Sigmoid colon (tissue), 7 donors: ENCODE measurements around the gene TAP1. TPM values are rescaled to one million over a fixed set of nuclear protein-coding genes. Genes with fewer than 3 reads are reported as not detected.
A peak's percentile ranks its signal among the peaks of the same experiment; 100 is the strongest.

Experiments used
- DNase-seq: peaks from one replicate; pipeline ENCODE4 v3.0.0-alpha.2; 2019
- H3K27ac ChIP-seq, 4 donors: fragments of 200-600 bp; sonication (generic); one replicate each; pipeline ENCODE4 v1.5.1; 2016 to 2019; ENCODE audit warnings: mild to moderate bottlenecking in 1 of 4
- H3K27me3 ChIP-seq, 3 donors: fragments of 200-600 bp; sonication (generic); one replicate each; pipeline ENCODE4 v1.5.1; 2019; ENCODE audit warnings: mild to moderate bottlenecking in 1 of 3
- H3K36me3 ChIP-seq, 4 donors: fragments of 200-600 bp; sonication (generic); one replicate each; pipeline ENCODE4 v1.5.1; 2016 to 2019
- H3K4me1 ChIP-seq, 4 donors: fragments of 200-600 bp; sonication (generic); one replicate each; pipeline ENCODE4 v1.5.1; 2017 to 2019
- H3K4me3 ChIP-seq, 4 donors: fragments of 200-600 bp; sonication (generic); one replicate each; pipeline ENCODE4 v1.5.1; 2017 to 2019; ENCODE audit warnings: mild to moderate bottlenecking in 2 of 4, moderate library complexity in 1 of 4
- H3K9me3 ChIP-seq, 4 donors: fragments of 200-600 bp in 3 of 4; sonication (generic) in 3 of 4; one replicate each; pipeline versions ENCODE4 v1.5.1 to v1.6.1; 2013 to 2019
- CTCF ChIP-seq, 4 experiments: fragments of 450-650 bp in 3 of 4; fragments of 200-600 bp in 1 of 4; IDR thresholded peaks; one replicate each; pipeline ENCODE4 v1.5.1; 2016 to 2019; ENCODE audit warnings: antibody characterized with exemption in 4 of 4, mild to moderate bottlenecking in 3 of 4, moderate library complexity in 2 of 4
- EP300 ChIP-seq, 4 donors: sonication (generic); formaldehyde crosslinking; IDR thresholded peaks; one replicate each; pipeline ENCODE4 v1.6.1; 2017; ENCODE audit warnings: antibody characterized with exemption in 4 of 4
- POLR2A ChIP-seq, 2 donors: fragments of 450-650 bp; IDR thresholded peaks; one replicate each; pipeline ENCODE4 v1.6.1; 2016; ENCODE audit warnings: antibody characterized with exemption in 2 of 2, mild to moderate bottlenecking in 2 of 2, moderate library complexity in 2 of 2
- POLR2AphosphoS5 ChIP-seq, 4 donors: sonication (generic); formaldehyde crosslinking; IDR thresholded peaks; one replicate each; pipeline ENCODE4 v1.6.1; 2017; ENCODE audit warnings: antibody characterized with exemption in 4 of 4
- WGBS, 2 donors: extraction: QIAGEN DNeasy Blood & Tissue Kit; methylation state at CpG; one replicate each; pipeline ENCODE4 v1.1.7; 2013; 5-methylcytosine and 5-hydroxymethylcytosine counted together
- intact Hi-C: fragments of 100-400 bp; cut with DNase I; formaldehyde crosslinking; loops from one replicate; pipeline ENCODE4 v1.15.1; 2023
- polyA plus RNA-seq, 3 donors: library from polyadenylated mRNA; stranded (reverse); fragments of 200-250 nt; gene quantifications; one replicate each; pipeline ENCODE4 v1.2.3, GENCODE V29; 2013
- total RNA-seq, 4 donors: library from RNA; depleted of rRNA; stranded (reverse); fragments of >200 nt; gene quantifications; one replicate each; pipeline ENCODE4 v1.1.0, GENCODE V29; 2016
- donor health status: healthy with polysubstance abuse.
- donor health status: Bipolar disorder and iron deficiency.
- donor health status: healthy.

The TAP1 gene
- total RNA-seq = 10 to 100 TPM; 22.5 to 35.0 (median 24.6) TPM
- 100 to 1,000 TPM in 1 of 3 donors, 10 to 100 TPM in 2; 11.4 to 211 (median 19.2) TPM for polyA plus RNA-seq

GRCh38 chr6:32853541-32854375, at the start of gene TAP1, which contains the start of gene PSMB9:
TAP1 (minus strand) TSS chr6:32853704; CDS start chr6:32853636, 68 bp downstream.
PSMB9 (plus strand) TSS chr6:32854192; CDS start chr6:32854230, 38 bp downstream.
- intact Hi-C loops = loop anchor here (1.0 to 5.0 kb wide), 3 partner anchors 9 to 354 kb away; partner anchors contain the start of genes PSMB8, RING1 and TAP2
- TF ChIP-seq EP300 (IDR thresholded peaks at IDR 0.05) (peak in 2 of 4 donors; percentile 53 to 69), POLR2A (IDR thresholded peaks at IDR 0.05) (peak; percentile 97 to 98), CTCF (IDR thresholded peaks at IDR 0.05) (peak; percentile 71 to 89 (median 82)), POLR2AphosphoS5 (IDR thresholded peaks at IDR 0.05) (peak; percentile 95 to 98 (median 98))
- Histone ChIP-seq H3K36me3 (peaks cover 7 to 46% (median 24%) of the 10 kb centered on the region in 4 donors), H3K4me3 (peak within 1 kb of the TSS; percentile 80 to 90 (median 82)), H3K4me1 (peaks cover 0 to 35% (median 26%) of the 10 kb centered on the region in 4 donors), H3K9me3 (no peaks in the 10 kb centered on the region), H3K27ac (peak within 1 kb of the TSS; percentile 96 to 99 (median 98)), H3K27me3 (no peaks in the 10 kb centered on the region)
- WGBS, 2 donors = 0 to 1% methylated on average over 68 of the region's 68 CpGs
- DNase-seq = peak; percentile 99

- 0 to 1% methylated on average over 8 of the region's 8 CpGs for WGBS, 2 donors
- H3K9me3 ChIP-seq = no peaks in the 10 kb centered on the region
- peak overlapping the region; percentile 55 to 75 (median 69) for H3K4me3 ChIP-seq
- H3K27ac ChIP-seq = peak overlapping the region; percentile 82 to 96 (median 92)
- H3K4me1 ChIP-seq = peaks cover 0 to 25% (median 13%) of the 10 kb centered on the region in 4 donors
- DNase-seq = no peak
- intact Hi-C loops = loop anchor here (10.0 kb wide), 1 partner anchor 190 kb away; no protein-coding TSS in a partner anchor
- H3K36me3 ChIP-seq = no peaks in the 10 kb centered on the region
- no peak for TF ChIP-seq POLR2A (IDR thresholded peaks at IDR 0.05)
- no peak for TF ChIP-seq CTCF (IDR thresholded peaks at IDR 0.05)
- TF ChIP-seq EP300 (IDR thresholded peaks at IDR 0.05) = no peak
- TF ChIP-seq POLR2AphosphoS5 (IDR thresholded peaks at IDR 0.05) = no peak
- no peaks in the 10 kb centered on the region for H3K27me3 ChIP-seq
Observed at GRCh38 chr6:32895006-32895345, 41.5 kb upstream of the TAP1 start.

GRCh38 chr6:32894085-32895005, 40.8 kb upstream of the TAP1 start:
- no peaks in the 10 kb centered on the region for H3K9me3 ChIP-seq
- no peaks in the 10 kb centered on the region for H3K36me3 ChIP-seq
- peaks cover 0 to 25% (median 13%) of the 10 kb centered on the region in 4 donors for H3K4me1 ChIP-seq
- H3K4me3 ChIP-seq = peak overlapping the region; percentile 55 to 75 (median 69)
- no peaks in the 10 kb centered on the region for H3K27me3 ChIP-seq
- peak overlapping the region; percentile 82 to 96 (median 92) for H3K27ac ChIP-seq
- intact Hi-C loops = loop anchor here (5.0 to 10.0 kb wide), 3 partner anchors 73 to 353 kb away; partner anchors contain the start of gene BRD2
- TF ChIP-seq POLR2AphosphoS5 (IDR thresholded peaks at IDR 0.05) = peak; percentile 75 to 91 (median 84)
- TF ChIP-seq POLR2A (IDR thresholded peaks at IDR 0.05) = peak in 1 of 2 donors; percentile 84
- no peak for TF ChIP-seq EP300 (IDR thresholded peaks at IDR 0.05)
- TF ChIP-seq CTCF (IDR thresholded peaks at IDR 0.05) = no peak
- WGBS, 2 donors = 0% methylated on average over 61 of the region's 61 CpGs
- peak; percentile 96 for DNase-seq

GRCh38 chr6:32890831-32891230, 37.3 kb upstream of the TAP1 start:
- Histone ChIP-seq H3K27me3 (no peaks in the 10 kb centered on the region), H3K9me3 (no peaks in the 10 kb centered on the region), H3K36me3 (no peaks in the 10 kb centered on the region), H3K27ac (no peak overlapping the region), H3K4me3 (no peak overlapping the region), H3K4me1 (peaks cover 0 to 38% (median 30%) of the 10 kb centered on the region in 4 donors)
- no peak for DNase-seq
- WGBS, 2 donors = 40 to 70% methylated on average over 1 of the region's 1 CpG
- intact Hi-C loops = loop anchor here (5.0 to 10.0 kb wide), 3 partner anchors 76 to 356 kb away; partner anchors contain the start of gene BRD2
- TF ChIP-seq POLR2A (IDR thresholded peaks at IDR 0.05) = no peak
- no peak for TF ChIP-seq POLR2AphosphoS5 (IDR thresholded peaks at IDR 0.05)
